GM12878 (cell line): Measurements from ENCODE around the gene NTRK3. TPM values are rescaled to one million over a fixed set of nuclear protein-coding genes. Genes with fewer than 3 reads are reported as not detected.

Experiments used
- ATAC-seq: fragments of 200-7000 bp; cut with Tn5 transposase; 3 replicates; pipeline ENCODE4 v1.9.1; 2020; ENCODE audit warnings: mild to moderate bottlenecking, moderate library complexity
- BruUV-seq: library from RNA; stranded (reverse); fragments of 400-500 nt; replicated peaks from 2 replicates; lab custom pipeline; 2021; lab: Mats Ljungman, UMichigan
- CTCF ChIA-PET: fragments of 300-600 bp; sonication (Branson Sonifier 250); formaldehyde crosslinking; extraction: SDS; loops from one replicate; lab custom pipeline; 2021; ENCODE audit warnings: inconsistent platforms; lab: Yijun Ruan, JAX
- POLR2A ChIA-PET: fragments of 350-600 bp; formaldehyde crosslinking; extraction: SDS; loops from one replicate; lab custom pipeline; 2021; ENCODE audit warnings: inconsistent platforms; lab: Charles Lee
- RAD21 ChIA-PET: fragments of 300-600 bp; sonication (Branson Sonifier 250); formaldehyde crosslinking; loops from one replicate; lab custom pipeline; 2023; ENCODE audit warnings: antibody characterized with exemption; ENCODE audit not compliant: unreplicated experiment; lab: Charles Lee
- SMC1A ChIA-PET: fragments of 300-600 bp; sonication (Branson Sonifier 250); formaldehyde crosslinking; loops from one replicate; lab custom pipeline; 2023; ENCODE audit not compliant: unreplicated experiment, uncharacterized antibody; lab: Charles Lee
- DNase-seq: peaks from one replicate; pipeline ENCODE4 v3.0.0-alpha.2; 2011; ENCODE audit warnings: low read depth, low spot score
- FAIRE-seq: peaks from 3 replicates; lab custom pipeline; 2011; peaks lifted over from hg19 to GRCh38; lab: Jason Lieb, UNC
- H2AFZ ChIP-seq: 2 replicates; pipeline ENCODE4 v1.6.0; 2011; ENCODE audit warnings: low read depth, low read length, control low read depth; ENCODE audit not compliant: control insufficient read depth
- H3K27ac ChIP-seq: 2 replicates; pipeline ENCODE4 v1.5.1; 2011; ENCODE audit warnings: control low read depth; ENCODE audit not compliant: control insufficient read depth, insufficient read depth
- H3K27me3 ChIP-seq, 2 experiments: replicated peaks in 1 of 2; 2 replicates each; pipeline versions ENCODE4 v1.6.0 to v1.6.1; 2011; ENCODE audit warnings: low read length in 1 of 2; ENCODE audit not compliant: control insufficient read depth in 2 of 2, insufficient read depth in 2 of 2
- H3K36me3 ChIP-seq, 2 experiments: 2 replicates each; pipeline ENCODE4 v1.5.1; 2011; ENCODE audit warnings: low read length in 1 of 2; ENCODE audit not compliant: control insufficient read depth in 2 of 2, insufficient read depth in 2 of 2
- H3K4me1 ChIP-seq: 2 replicates; pipeline ENCODE4 v1.6.1; 2011; ENCODE audit warnings: mild to moderate bottlenecking, low read length, moderate library complexity, mixed read lengths; ENCODE audit not compliant: control insufficient read depth, insufficient read depth
- H3K4me2 ChIP-seq: 2 replicates; pipeline ENCODE4 v1.6.0; 2011; ENCODE audit warnings: control low read depth; ENCODE audit not compliant: control insufficient read depth, insufficient read depth
- H3K4me3 ChIP-seq: fragments of 200-600 bp; sonication (generic); 2 replicates; pipeline ENCODE4 v1.5.1; 2016
- H3K79me2 ChIP-seq: 2 replicates; pipeline ENCODE4 v1.6.0; 2011; ENCODE audit warnings: low read length; ENCODE audit not compliant: control insufficient read depth, insufficient read depth
- H3K9ac ChIP-seq: 2 replicates; pipeline ENCODE4 v1.8.0; 2011; ENCODE audit warnings: low read length, control low read depth, mixed read lengths; ENCODE audit not compliant: control insufficient read depth, insufficient read depth
- H3K9me3 ChIP-seq: replicated peaks from 3 replicates; pipeline ENCODE4 v1.5.1; 2011; ENCODE audit warnings: mild to moderate bottlenecking, low read length; ENCODE audit not compliant: control insufficient read depth, insufficient read depth
- H4K20me1 ChIP-seq: 2 replicates; pipeline ENCODE4 v1.6.0; 2011; ENCODE audit not compliant: control insufficient read depth, insufficient read depth
- BHLHE40 ChIP-seq, 2 experiments: fragments of 450-650 bp in 1 of 2; IDR thresholded peaks; 2 replicates each; pipeline ENCODE4 v1.6.1; 2011 to 2017; ENCODE audit warnings: low read depth in 2 of 2, borderline replicate concordance in 1 of 2, improper control_type of control experiment in 1 of 2, low read length in 1 of 2, mild to moderate bottlenecking in 1 of 2
- CBX3 ChIP-seq: fragments of 200-600 bp; sonication (generic); IDR thresholded peaks from 2 replicates; pipeline ENCODE4 v1.6.1; 2016; ENCODE audit warnings: low read depth, borderline replicate concordance
- CEBPB ChIP-seq, 2 experiments: fragments of 150-350 bp in 1 of 2; IDR thresholded peaks; 2 replicates each; pipeline ENCODE4 v1.6.1; 2012 to 2014; ENCODE audit warnings: low read depth in 2 of 2, low read length in 2 of 2, borderline replicate concordance in 1 of 2, inconsistent platforms in 1 of 2
- GABPA ChIP-seq: IDR thresholded peaks from 2 replicates; pipeline ENCODE4 v1.6.1; 2014; ENCODE audit warnings: antibody characterized with exemption, low read depth, mild to moderate bottlenecking, inconsistent platforms
- IKZF1 ChIP-seq: fragments of 450-650 bp; conservative IDR thresholded peaks from 2 replicates; pipeline ENCODE4 v1.6.1; 2017; ENCODE audit warnings: antibody characterized with exemption, mild to moderate bottlenecking
- IRF3 ChIP-seq: fragments of 450-650 bp; IDR thresholded peaks from 2 replicates; pipeline ENCODE4 v1.6.1; 2014; ENCODE audit warnings: mild to moderate bottlenecking
- MAX ChIP-seq: IDR thresholded peaks from 2 replicates; pipeline ENCODE4 v1.6.1; 2012; ENCODE audit warnings: low read depth, low read length, improper control_type of control experiment
- MEF2B ChIP-seq: fragments of 450-650 bp; IDR thresholded peaks from 2 replicates; pipeline ENCODE4 v1.6.1; 2018; ENCODE audit warnings: mild to moderate bottlenecking, moderate library complexity; ENCODE audit not compliant: partially characterized antibody, poor library complexity, severe bottlenecking
- MYB ChIP-seq: fragments of 150-350 bp; IDR thresholded peaks from 2 replicates; pipeline ENCODE4 v1.6.1; 2014; ENCODE audit warnings: mild to moderate bottlenecking, low read depth, low read length, borderline replicate concordance
- SIN3A ChIP-seq: IDR thresholded peaks from 2 replicates; pipeline ENCODE4 v1.6.1; 2012; ENCODE audit warnings: low read depth, low read length, improper control_type of control experiment
- TARDBP ChIP-seq: IDR thresholded peaks from 2 replicates; pipeline ENCODE4 v1.6.1; 2016; ENCODE audit warnings: borderline replicate concordance
- ZNF217 ChIP-seq: fragments of 450-650 bp; IDR thresholded peaks from 2 replicates; pipeline ENCODE4 v1.6.1; 2017; ENCODE audit warnings: antibody characterized with exemption, mild to moderate bottlenecking
- ZZZ3 ChIP-seq: IDR thresholded peaks from 2 replicates; pipeline ENCODE4 v1.6.1; 2011; ENCODE audit warnings: low read depth; ENCODE audit not compliant: control insufficient read depth, insufficient read length
- WGBS: methylation state at CpG from one replicate; pipeline ENCODE4 v1.1.6; 2016; ENCODE audit warnings: low lambda C conversion rate; ENCODE audit not compliant: insufficient replicate concordance, insufficient coverage; ENCODE audit errors: missing lambda C conversion rate; 5-methylcytosine and 5-hydroxymethylcytosine counted together
- in situ Hi-C: fragments of 300-500 bp; cut with MboI; formaldehyde crosslinking; loops from 9 replicates; pipeline ENCODE4 v1.14.3; 2018; ENCODE audit warnings: mixed read lengths
- intact Hi-C: fragments of 100-400 bp; cut with micrococcal nuclease; formaldehyde crosslinking; loops from one replicate; pipeline ENCODE4 v1.14.2; 2022; ENCODE audit not compliant: unreplicated experiment
- polyA plus RNA-seq, 11 experiments: library from polyadenylated mRNA; depleted of rRNA in 4 of 11; unstranded in 6 of 11; stranded (reverse) in 5 of 11; fragments of >200 nt; fragmentation: Nextera tagmentation in 4 of 11; fragmentation: Illumina TruSeq in 1 of 11; extraction: Ambion mirVana in 4 of 11; extraction: Trizol in 1 of 11; gene quantifications; 1 replicate in 1 of 11; 2 replicates in 10 of 11; pipeline versions ENCODE4 v1.2.1 to v1.2.3, GENCODE V29; 2011 to 2016; ENCODE audit warnings: inconsistent platforms in 2 of 11, missing spikeins in 2 of 11, low read depth in 1 of 11
- total RNA-seq, 4 experiments: library from RNA; depleted of rRNA in 3 of 4; stranded (reverse); fragments of >200 nt in 3 of 4; fragmentation: Illumina TruSeq in 1 of 4; extraction: Trizol in 1 of 4; gene quantifications; 2 replicates each; pipeline versions ENCODE4 v1.2.1 to v1.2.3, GENCODE V29; 2013 to 2021

Gene NTRK3
- total and polyA plus RNA-seq, 10 of the 15 experiments (the other 5 are each of a cell fraction or from before 2014, with no cell fraction given): not detected

- TF ChIP-seq TARDBP (no peak), CBX3 (no peak)
Measured at GRCh38 chr15:87877114-87877810, 379.3 kb downstream of the NTRK3 start (continued).

- no peak overlapping the region for H3K4me3 ChIP-seq
- H3K27ac ChIP-seq: no peak overlapping the region
- 0 out of 2 replicates have a peak, but pooled peaks cover under 1% of the 10 kb centered on the region for H4K20me1 ChIP-seq
- DNase-seq (no peak), FAIRE-seq (no peak), ATAC-seq (no peak)
- H3K36me3 ChIP-seq: no peaks in the 10 kb centered on the region
- RAD21 ChIA-PET: no interaction called here
- no peak overlapping the region for H2AFZ ChIP-seq
- TF ChIP-seq GABPA (no peak), BHLHE40 (IDR thresholded peaks at IDR 0.05; ENCODE audit: borderline replicate concordance in 1 of 2, low read depth in 2 of 2, low read length in 1 of 2) (no peak), SIN3A (no peak), IKZF1 (no peak), ZNF217 (no peak), ZZZ3 (no peak), IRF3 (no peak), MAX (no peak), MEF2B (no peak), MYB (no peak), CEBPB (IDR thresholded peaks at IDR 0.05; ENCODE audit: borderline replicate concordance in 1 of 2, low read depth in 2 of 2, low read length in 2 of 2) (no peak)
- H3K4me2 ChIP-seq: no peak overlapping the region
- POLR2A ChIA-PET: no interaction called here
- no peak overlapping the region for H3K9ac ChIP-seq
- no peaks in the 10 kb centered on the region for H3K4me1 ChIP-seq
- H3K79me2 ChIP-seq: no peaks in the 10 kb centered on the region
- intact Hi-C loops (no loop called here), in situ Hi-C loops (no loop called here)
- no peaks in the 10 kb centered on the region for H3K27me3 ChIP-seq
- no TSS peak for BruUV-seq
- SMC1A ChIA-PET: no interaction called here
- CTCF ChIA-PET: interaction anchor here (0.6 kb wide), 1 partner anchor 1128 kb away, joined by 3 read pairs; no protein-coding TSS in a partner anchor
- under 1% methylated on average over 8 of the region's 10 CpGs for WGBS
- H3K9me3 ChIP-seq: no peaks in the 10 kb centered on the region
Measured at GRCh38 chr15:87874896-87875711, 381.4 kb downstream of the NTRK3 start.
